Cardiac muscle cell (in vitro differentiated cells and primary cell): Measurements from ENCODE around the gene SPCS1. TPM values are rescaled to one million over a fixed set of nuclear protein-coding genes. Genes with fewer than 3 reads are reported as not detected.
A peak's percentile ranks its signal among the peaks of the same experiment; 100 is the strongest.

Experiments
- DNase-seq, 2 donors: peaks; one replicate each; pipeline versions ENCODE4 v3.0.0 to v3.0.0-alpha.2; 2010 to 2017; ENCODE audit warnings: low read depth in 1 of 2, low spot score in 1 of 2
- H3K27ac ChIP-seq: fragments of 200-600 bp; sonication (generic); 2 replicates; pipeline ENCODE4 v1.5.1; 2016
- H3K27me3 ChIP-seq: fragments of 200-600 bp; sonication (generic); 2 replicates; pipeline ENCODE4 v1.6.0; 2016; ENCODE audit warnings: control low read depth
- H3K36me3 ChIP-seq: fragments of 200-600 bp; sonication (generic); 2 replicates; pipeline ENCODE4 v1.5.1; 2016; ENCODE audit warnings: control low read depth
- H3K4me1 ChIP-seq: fragments of 200-600 bp; sonication (generic); 2 replicates; pipeline ENCODE4 v1.8.1; 2017; ENCODE audit warnings: low read depth, mild to moderate bottlenecking, mixed run types
- H3K4me3 ChIP-seq: fragments of 200-600 bp; sonication (generic); 2 replicates; pipeline ENCODE4 v1.5.1; 2016; ENCODE audit warnings: mild to moderate bottlenecking
- H3K9me3 ChIP-seq: fragments of 200-600 bp; sonication (generic); 2 replicates; pipeline ENCODE4 v1.5.1; 2017; ENCODE audit warnings: low read depth, mild to moderate bottlenecking, control low read depth
- CTCF ChIP-seq: IDR thresholded peaks from 2 replicates; pipeline ENCODE4 v1.5.1; 2012; ENCODE audit warnings: low read depth, mild to moderate bottlenecking, low read length
- polyA plus RNA-seq: library from polyadenylated mRNA; unstranded; fragments of >200 nt; fragmentation: Nextera tagmentation; extraction: Ambion mirVana; gene quantifications from 2 replicates; pipeline ENCODE4 v1.2.1, GENCODE V29; 2016
- total RNA-seq: library from RNA; depleted of rRNA; stranded (reverse); fragments of >200 nt; gene quantifications from 2 replicates; pipeline ENCODE4 v1.2.3, GENCODE V29; 2016

The SPCS1 gene
- total and polyA plus RNA-seq, 2 experiments from 2014 or later: 103 to 234 TPM

- DNase-seq: no peak
- no peak for TF ChIP-seq CTCF
- no peak overlapping the region for H3K27ac ChIP-seq
- no peaks in the 10 kb centered on the region for H3K36me3 ChIP-seq
- no peaks in the 10 kb centered on the region for H3K27me3 ChIP-seq
- H3K4me1 ChIP-seq: no peaks in the 10 kb centered on the region
- no peaks in the 10 kb centered on the region for H3K9me3 ChIP-seq
- no peak overlapping the region for H3K4me3 ChIP-seq
Observed at GRCh38 chr3:52719618-52720017, 13.7 kb downstream of the SPCS1 start.

- Histone ChIP-seq H3K4me1 (no peaks in the 10 kb centered on the region), H3K27me3 (no peaks in the 10 kb centered on the region), H3K27ac (no peak overlapping the region), H3K36me3 (no peaks in the 10 kb centered on the region), H3K9me3 (no peaks in the 10 kb centered on the region), H3K4me3 (no peak overlapping the region)
- TF ChIP-seq CTCF: no peak
- peak in 1 of 2 donors; percentile 29 for DNase-seq
Observed at GRCh38 chr3:52721002-52721729, 15.3 kb downstream of the SPCS1 start.

GRCh38 chr3:52721730-52722008 lies 15.8 kb downstream of the SPCS1 start:
- Histone ChIP-seq H3K4me1 (no peaks in the 10 kb centered on the region), H3K27ac (no peak overlapping the region), H3K27me3 (no peaks in the 10 kb centered on the region), H3K36me3 (no peaks in the 10 kb centered on the region), H3K9me3 (no peaks in the 10 kb centered on the region), H3K4me3 (no peak overlapping the region)
- no peak for TF ChIP-seq CTCF
- DNase-seq: no peak

- Histone ChIP-seq H3K9me3 (no peaks in the 10 kb centered on the region), H3K27me3 (no peaks in the 10 kb centered on the region), H3K36me3 (no peaks in the 10 kb centered on the region), H3K4me3 (no peak overlapping the region), H3K4me1 (no peaks in the 10 kb centered on the region), H3K27ac (no peak overlapping the region)
- no peak for DNase-seq
- TF ChIP-seq CTCF: no peak
Observed at GRCh38 chr3:52722491-52722890, 16.6 kb downstream of the SPCS1 start.

- Histone ChIP-seq H3K4me1 (no peaks in the 10 kb centered on the region), H3K36me3 (no peaks in the 10 kb centered on the region), H3K27me3 (no peaks in the 10 kb centered on the region), H3K4me3 (no peak overlapping the region), H3K27ac (no peak overlapping the region), H3K9me3 (no peaks in the 10 kb centered on the region)
- no peak for DNase-seq
- TF ChIP-seq CTCF: no peak
Observed at GRCh38 chr3:52723935-52724334, 18.0 kb downstream of the SPCS1 start.
